ENCODE measurements around the gene PEX11A.

GRCh38 chr15:89681146-89681545 is 9.4 kb downstream of the PEX11A start:
- TF ChIP-seq POLR2A (IDR thresholded peaks at IDR 0.05) (no peak), EP300 (IDR thresholded peaks at IDR 0.05) (no peak)
- TF ChIP-seq, protein P1, sequence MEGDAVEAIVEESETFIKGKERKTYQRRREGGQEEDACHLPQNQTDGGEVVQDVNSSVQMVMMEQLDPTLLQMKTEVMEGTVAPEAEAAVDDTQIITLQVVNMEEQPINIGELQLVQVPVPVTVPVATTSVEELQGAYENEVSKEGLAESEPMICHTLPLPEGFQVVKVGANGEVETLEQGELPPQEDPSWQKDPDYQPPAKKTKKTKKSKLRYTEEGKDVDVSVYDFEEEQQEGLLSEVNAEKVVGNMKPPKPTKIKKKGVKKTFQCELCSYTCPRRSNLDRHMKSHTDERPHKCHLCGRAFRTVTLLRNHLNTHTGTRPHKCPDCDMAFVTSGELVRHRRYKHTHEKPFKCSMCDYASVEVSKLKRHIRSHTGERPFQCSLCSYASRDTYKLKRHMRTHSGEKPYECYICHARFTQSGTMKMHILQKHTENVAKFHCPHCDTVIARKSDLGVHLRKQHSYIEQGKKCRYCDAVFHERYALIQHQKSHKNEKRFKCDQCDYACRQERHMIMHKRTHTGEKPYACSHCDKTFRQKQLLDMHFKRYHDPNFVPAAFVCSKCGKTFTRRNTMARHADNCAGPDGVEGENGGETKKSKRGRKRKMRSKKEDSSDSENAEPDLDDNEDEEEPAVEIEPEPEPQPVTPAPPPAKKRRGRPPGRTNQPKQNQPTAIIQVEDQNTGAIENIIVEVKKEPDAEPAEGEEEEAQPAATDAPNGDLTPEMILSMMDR (IDR thresholded peaks at IDR 0.05): no peak
